Measurements from ENCODE around the gene SMTNL1.

The SMTNL1 gene

GRCh38 chr11:57515332-57516060, 21.9 kb upstream of the SMTNL1 start, which contains the start of gene SLC43A1:
SLC43A1 (minus strand) TSS chr11:57515702; CDS start chr11:57514111, 1,591 bp downstream.
- peak within 1 kb of the TSS; percentile 71 to 77 for H3K27ac ChIP-seq

GRCh38 chr11:57516061-57516443, 21.3 kb upstream of the SMTNL1 start:
- H3K27me3 ChIP-seq: no peaks in the 10 kb centered on the region
- H3K36me3 ChIP-seq: no peaks in the 10 kb centered on the region
- no peaks in the 10 kb centered on the region for H3K9me3 ChIP-seq
- no peak for TF ChIP-seq CTCF (IDR thresholded peaks at IDR 0.05)
- peaks cover 0 to 16% (median 14%) of the 10 kb centered on the region in 4 donors for H3K4me1 ChIP-seq
- no peak for DNase-seq
- intact Hi-C loops (cut with DNase I; ENCODE audit: low total_unique reads): no loop called here
- H3K4me3 ChIP-seq: peak overlapping the region; percentile 72 to 75
- peak overlapping the region; percentile 71 to 77 for H3K27ac ChIP-seq

More at GRCh38 chr11:57515332-57516060, 21.9 kb upstream of the SMTNL1 start, which contains the start of gene SLC43A1:
- DNase-seq: peak; percentile 70 to 87
- intact Hi-C loops (cut with DNase I; ENCODE audit: low total_unique reads): loop anchor here (2.0 kb wide), 1 partner anchor 17 kb away; no protein-coding TSS in a partner anchor
- Histone ChIP-seq H3K36me3 (no peaks in the 10 kb centered on the region), H3K27me3 (no peaks in the 10 kb centered on the region), H3K4me1 (peaks cover 0 to 16% (median 14%) of the 10 kb centered on the region in 4 donors), H3K4me3 (peak within 1 kb of the TSS; percentile 72 to 75), H3K9me3 (no peaks in the 10 kb centered on the region)
- no peak for TF ChIP-seq CTCF (IDR thresholded peaks at IDR 0.05)

- no peak for DNase-seq
- no peaks in the 10 kb centered on the region for H3K36me3 ChIP-seq
- no peak for TF ChIP-seq CTCF (IDR thresholded peaks at IDR 0.05)
- H3K4me1 ChIP-seq: peaks cover 0 to 2% (median 2%) of the 10 kb centered on the region in 4 donors
- H3K27ac ChIP-seq: no peak overlapping the region
- no peaks in the 10 kb centered on the region for H3K27me3 ChIP-seq
- H3K4me3 ChIP-seq: no peak overlapping the region
- no peaks in the 10 kb centered on the region for H3K9me3 ChIP-seq
- intact Hi-C loops (cut with DNase I; ENCODE audit: low total_unique reads): no loop called here
Measured at GRCh38 chr11:57521116-57521515, 16.3 kb upstream of the SMTNL1 start.

GRCh38 chr11:57523419-57523818, 14.0 kb upstream of the SMTNL1 start:
- no peak for TF ChIP-seq CTCF (IDR thresholded peaks at IDR 0.05)
- Histone ChIP-seq H3K36me3 (peaks cover 0 to 11% (median 0%) of the 10 kb centered on the region in 3 donors), H3K4me3 (no peak overlapping the region), H3K4me1 (no peaks in the 10 kb centered on the region), H3K27me3 (no peaks in the 10 kb centered on the region), H3K9me3 (no peaks in the 10 kb centered on the region), H3K27ac (no peak overlapping the region)
- intact Hi-C loops (cut with DNase I; ENCODE audit: low total_unique reads): no loop called here
- no peak for DNase-seq

GRCh38 chr11:57527056-57527631, 10.3 kb upstream of the SMTNL1 start:
- Histone ChIP-seq H3K4me1 (peaks cover 0 to 15% (median 11%) of the 10 kb centered on the region in 4 donors), H3K4me3 (no peak overlapping the region), H3K36me3 (peaks cover 0 to 19% (median 0%) of the 10 kb centered on the region in 3 donors), H3K27me3 (no peaks in the 10 kb centered on the region), H3K27ac (no peak overlapping the region), H3K9me3 (no peaks in the 10 kb centered on the region)
- TF ChIP-seq CTCF (IDR thresholded peaks at IDR 0.05): peak; percentile 91 to 94
- intact Hi-C loops (cut with DNase I; ENCODE audit: low total_unique reads): loop anchor here (2.0 to 5.0 kb wide), 3 partner anchors 34 to 175 kb away; no protein-coding TSS in a partner anchor
- DNase-seq: peak; percentile 70 to 74

All from tibial artery (tissue), 4 donors.